ENCODE data around the gene TMEM63A.

The TMEM63A gene

GRCh38 chr1:225835856-225836255 is 46.3 kb downstream of the TMEM63A start:
- no peak for ATAC-seq
- no peak for DNase-seq
- Mint-ChIP-seq H3K4me3 (no peak overlapping the region), H3K9me3 (no peaks in the 10 kb centered on the region), H3K27ac (peak overlapping the region; percentile 42 to 63), H3K27me3 (no peaks in the 10 kb centered on the region), H3K4me1 (peaks cover 11% of the 10 kb centered on the region)

GRCh38 chr1:225834417-225835329 is 47.5 kb downstream of the TMEM63A start:
- ATAC-seq: no peak
- peaks cover 5% of the 10 kb centered on the region for H3K4me1 Mint-ChIP-seq
- H3K9me3 Mint-ChIP-seq: no peaks in the 10 kb centered on the region
- DNase-seq: no peak
- H3K27me3 Mint-ChIP-seq: no peaks in the 10 kb centered on the region
- H3K4me3 Mint-ChIP-seq: no peak overlapping the region
- H3K27ac Mint-ChIP-seq: no peak overlapping the region

- H3K4me3 Mint-ChIP-seq: no peak overlapping the region
- ATAC-seq (no peak), DNase-seq (no peak)
- H3K4me1 Mint-ChIP-seq: no peaks in the 10 kb centered on the region
- no peaks in the 10 kb centered on the region for H3K27me3 Mint-ChIP-seq
- no peaks in the 10 kb centered on the region for H3K9me3 Mint-ChIP-seq
- no peak overlapping the region for H3K27ac Mint-ChIP-seq
Observed at GRCh38 chr1:225830841-225831240, 51.3 kb downstream of the TMEM63A start.

GRCh38 chr1:225828706-225829345 is 53.4 kb downstream of the TMEM63A start:
- no peak overlapping the region for H3K4me3 Mint-ChIP-seq
- DNase-seq (no peak), ATAC-seq (no peak)
- H3K4me1 Mint-ChIP-seq: no peaks in the 10 kb centered on the region
- H3K27me3 Mint-ChIP-seq: no peaks in the 10 kb centered on the region
- no peaks in the 10 kb centered on the region for H3K9me3 Mint-ChIP-seq
- no peak overlapping the region for H3K27ac Mint-ChIP-seq

- H3K9me3 Mint-ChIP-seq: no peaks in the 10 kb centered on the region
Observed at GRCh38 chr1:225827076-225827475, 55.1 kb downstream of the TMEM63A start.

GRCh38 chr1:225825607-225826007 is 56.6 kb downstream of the TMEM63A start:
- Mint-ChIP-seq H3K27ac (no peak overlapping the region), H3K27me3 (no peaks in the 10 kb centered on the region)

More at GRCh38 chr1:225827076-225827475, 55.1 kb downstream of the TMEM63A start:
- Mint-ChIP-seq H3K4me1 (no peaks in the 10 kb centered on the region), H3K4me3 (no peak overlapping the region), H3K27me3 (no peaks in the 10 kb centered on the region), H3K27ac (peak overlapping the region in 1 of 2 donors; percentile 55)
- ATAC-seq (no peak), DNase-seq (no peak)

GRCh38 chr1:225825078-225825477 is 57.1 kb downstream of the TMEM63A start:
- DNase-seq (no peak), ATAC-seq (no peak)
- Mint-ChIP-seq H3K27me3 (no peaks in the 10 kb centered on the region), H3K4me3 (no peak overlapping the region), H3K9me3 (no peaks in the 10 kb centered on the region), H3K4me1 (no peaks in the 10 kb centered on the region), H3K27ac (no peak overlapping the region)

More at GRCh38 chr1:225825607-225826007, 56.6 kb downstream of the TMEM63A start:
- no peak for DNase-seq
- Mint-ChIP-seq H3K9me3 (no peaks in the 10 kb centered on the region), H3K4me3 (no peak overlapping the region), H3K4me1 (no peaks in the 10 kb centered on the region)
- ATAC-seq: no peak

GRCh38 chr1:225824533-225824941 is 57.6 kb downstream of the TMEM63A start:
- Mint-ChIP-seq H3K27me3 (no peaks in the 10 kb centered on the region), H3K27ac (no peak overlapping the region), H3K4me3 (no peak overlapping the region), H3K9me3 (no peaks in the 10 kb centered on the region), H3K4me1 (no peaks in the 10 kb centered on the region)
- DNase-seq (no peak), ATAC-seq (no peak)

- Mint-ChIP-seq H3K27me3 (no peaks in the 10 kb centered on the region), H3K27ac (peak overlapping the region in 1 of 2 donors; percentile 85), H3K9me3 (no peaks in the 10 kb centered on the region), H3K4me1 (no peaks in the 10 kb centered on the region), H3K4me3 (no peak overlapping the region)
- ATAC-seq: no peak
- no peak for DNase-seq
Observed at GRCh38 chr1:225823811-225824261, 58.3 kb downstream of the TMEM63A start.

- no peak overlapping the region for H3K27ac Mint-ChIP-seq
- H3K9me3 Mint-ChIP-seq: no peaks in the 10 kb centered on the region
- peaks cover 5% of the 10 kb centered on the region for H3K4me1 Mint-ChIP-seq
- ATAC-seq: no peak
- H3K4me3 Mint-ChIP-seq: no peak overlapping the region
- H3K27me3 Mint-ChIP-seq: no peaks in the 10 kb centered on the region
- DNase-seq: no peak
Observed at GRCh38 chr1:225822655-225823403, 59.4 kb downstream of the TMEM63A start.

- no peak overlapping the region for H3K27ac Mint-ChIP-seq
- DNase-seq (no peak), ATAC-seq (no peak)
- no peaks in the 10 kb centered on the region for H3K27me3 Mint-ChIP-seq
- H3K4me3 Mint-ChIP-seq: no peak overlapping the region
- no peaks in the 10 kb centered on the region for H3K9me3 Mint-ChIP-seq
- peaks cover 13% of the 10 kb centered on the region for H3K4me1 Mint-ChIP-seq
Observed at GRCh38 chr1:225820522-225821120, 61.6 kb downstream of the TMEM63A start.

GRCh38 chr1:225819346-225820192 is 62.6 kb downstream of the TMEM63A start:
- Mint-ChIP-seq H3K4me1 (peaks cover 13% of the 10 kb centered on the region), H3K27me3 (no peaks in the 10 kb centered on the region), H3K4me3 (no peak overlapping the region), H3K9me3 (no peaks in the 10 kb centered on the region), H3K27ac (peak overlapping the region in 1 of 2 donors; percentile 0)
- DNase-seq (no peak), ATAC-seq (no peak)

- peak overlapping the region; percentile 63 to 81 for H3K27ac Mint-ChIP-seq
- no peak for ATAC-seq
- no peak for DNase-seq
- peaks cover 13% of the 10 kb centered on the region for H3K4me1 Mint-ChIP-seq
- no peaks in the 10 kb centered on the region for H3K9me3 Mint-ChIP-seq
- no peaks in the 10 kb centered on the region for H3K27me3 Mint-ChIP-seq
- no peak overlapping the region for H3K4me3 Mint-ChIP-seq
Observed at GRCh38 chr1:225818229-225818628, 64.0 kb downstream of the TMEM63A start.

GRCh38 chr1:225817611-225818061 is 64.5 kb downstream of the TMEM63A start:
- Mint-ChIP-seq H3K27ac (peak overlapping the region; percentile 61 to 63), H3K9me3 (no peaks in the 10 kb centered on the region), H3K4me3 (no peak overlapping the region), H3K27me3 (no peaks in the 10 kb centered on the region), H3K4me1 (peaks cover 13% of the 10 kb centered on the region)
- no peak for ATAC-seq
- no peak for DNase-seq
